Calu3 (cell line): ENCODE data around the gene SPTB. TPM values are rescaled to one million over a fixed set of nuclear protein-coding genes. Genes with fewer than 3 reads are reported as not detected.

Experiments used
- BruUV-seq: library from RNA; stranded (reverse); fragments of 400-500 nt; replicated peaks from 2 replicates; lab custom pipeline; 2021; lab: Mats Ljungman, UMichigan
- CTCF ChIA-PET: fragments of 300-600 bp; sonication (Branson Sonifier 250); formaldehyde crosslinking; loops from one replicate; lab custom pipeline; 2022; ENCODE audit warnings: antibody characterized with exemption; lab: Charles Lee
- DNase-seq: peaks from one replicate; pipeline ENCODE4 v3.0.0; 2022
- H3K27ac Mint-ChIP-seq: one replicate; pipeline ENCODE4 v1.8.0; 2022; ENCODE audit warnings: mixed read lengths; ENCODE audit not compliant: unreplicated experiment
- H3K27me3 Mint-ChIP-seq: one replicate; pipeline ENCODE4 v1.8.0; 2022; ENCODE audit warnings: mixed read lengths; ENCODE audit not compliant: unreplicated experiment
- H3K36me3 Mint-ChIP-seq: one replicate; pipeline ENCODE4 v1.8.0; 2022; ENCODE audit warnings: mild to moderate bottlenecking, moderate library complexity, mixed read lengths; ENCODE audit not compliant: insufficient read depth, unreplicated experiment
- H3K4me1 Mint-ChIP-seq: one replicate; pipeline ENCODE4 v1.8.0; 2022; ENCODE audit warnings: mild to moderate bottlenecking, low read depth, mixed read lengths; ENCODE audit not compliant: unreplicated experiment
- H3K4me3 Mint-ChIP-seq: one replicate; pipeline ENCODE4 v1.8.0; 2022; ENCODE audit warnings: mild to moderate bottlenecking, low read depth, moderate library complexity, mixed read lengths; ENCODE audit not compliant: unreplicated experiment
- H3K9me3 Mint-ChIP-seq: one replicate; pipeline ENCODE4 v1.8.0; 2022; ENCODE audit warnings: low read depth, mixed read lengths; ENCODE audit not compliant: unreplicated experiment
- intact Hi-C: fragments of 100-400 bp; cut with micrococcal nuclease; formaldehyde crosslinking; loops from one replicate; pipeline ENCODE4 v1.10.0; 2022; ENCODE audit not compliant: unreplicated experiment
- total RNA-seq: library from RNA; stranded (reverse); gene quantifications from 2 replicates; pipeline ENCODE4 v1.2.3, GENCODE V29; 2022
- TF ChIP-seq, protein P1 (sequence below): fragments of 200-600 bp; IDR thresholded peaks from one replicate; pipeline ENCODE4 v1.8.0; 2022; ENCODE audit warnings: antibody characterized with exemption; ENCODE audit not compliant: unreplicated experiment

SPTB gene
- total RNA-seq, 1 experiment from 2014 or later: not detected

DNA sequence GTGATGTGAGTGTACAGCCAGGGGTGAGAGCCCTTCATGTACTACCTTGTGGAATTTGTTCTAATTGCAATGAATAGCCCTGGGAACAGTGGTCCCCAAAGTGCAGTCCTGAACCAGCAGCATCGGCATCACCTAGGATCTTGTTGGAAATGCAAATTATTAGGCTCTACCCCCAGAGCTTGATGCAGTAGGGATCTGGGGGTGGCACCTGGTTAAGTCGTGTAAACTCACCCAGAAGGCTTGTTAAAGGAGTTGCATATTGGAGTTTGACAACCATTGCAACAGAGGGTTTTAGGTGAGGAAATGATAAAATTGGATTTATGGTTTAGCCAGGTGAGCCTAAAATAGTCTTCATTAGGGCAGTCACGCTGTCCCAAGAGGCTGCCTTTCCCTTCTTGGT lies 102.2 kb downstream of the SPTB start:
- CTCF ChIA-PET: no interaction called here
- Mint-ChIP-seq H3K36me3 (no peaks in the 10 kb centered on the region), H3K27ac (no peak overlapping the region), H3K9me3 (no peaks in the 10 kb centered on the region), H3K4me3 (no peak overlapping the region), H3K4me1 (no peaks in the 10 kb centered on the region), H3K27me3 (peaks cover 64% of the 10 kb centered on the region)
- no peak for DNase-seq
- no TSS peak for BruUV-seq
- intact Hi-C loops: no loop called here
- TF ChIP-seq, protein P1, sequence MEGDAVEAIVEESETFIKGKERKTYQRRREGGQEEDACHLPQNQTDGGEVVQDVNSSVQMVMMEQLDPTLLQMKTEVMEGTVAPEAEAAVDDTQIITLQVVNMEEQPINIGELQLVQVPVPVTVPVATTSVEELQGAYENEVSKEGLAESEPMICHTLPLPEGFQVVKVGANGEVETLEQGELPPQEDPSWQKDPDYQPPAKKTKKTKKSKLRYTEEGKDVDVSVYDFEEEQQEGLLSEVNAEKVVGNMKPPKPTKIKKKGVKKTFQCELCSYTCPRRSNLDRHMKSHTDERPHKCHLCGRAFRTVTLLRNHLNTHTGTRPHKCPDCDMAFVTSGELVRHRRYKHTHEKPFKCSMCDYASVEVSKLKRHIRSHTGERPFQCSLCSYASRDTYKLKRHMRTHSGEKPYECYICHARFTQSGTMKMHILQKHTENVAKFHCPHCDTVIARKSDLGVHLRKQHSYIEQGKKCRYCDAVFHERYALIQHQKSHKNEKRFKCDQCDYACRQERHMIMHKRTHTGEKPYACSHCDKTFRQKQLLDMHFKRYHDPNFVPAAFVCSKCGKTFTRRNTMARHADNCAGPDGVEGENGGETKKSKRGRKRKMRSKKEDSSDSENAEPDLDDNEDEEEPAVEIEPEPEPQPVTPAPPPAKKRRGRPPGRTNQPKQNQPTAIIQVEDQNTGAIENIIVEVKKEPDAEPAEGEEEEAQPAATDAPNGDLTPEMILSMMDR: no peak

DNA sequence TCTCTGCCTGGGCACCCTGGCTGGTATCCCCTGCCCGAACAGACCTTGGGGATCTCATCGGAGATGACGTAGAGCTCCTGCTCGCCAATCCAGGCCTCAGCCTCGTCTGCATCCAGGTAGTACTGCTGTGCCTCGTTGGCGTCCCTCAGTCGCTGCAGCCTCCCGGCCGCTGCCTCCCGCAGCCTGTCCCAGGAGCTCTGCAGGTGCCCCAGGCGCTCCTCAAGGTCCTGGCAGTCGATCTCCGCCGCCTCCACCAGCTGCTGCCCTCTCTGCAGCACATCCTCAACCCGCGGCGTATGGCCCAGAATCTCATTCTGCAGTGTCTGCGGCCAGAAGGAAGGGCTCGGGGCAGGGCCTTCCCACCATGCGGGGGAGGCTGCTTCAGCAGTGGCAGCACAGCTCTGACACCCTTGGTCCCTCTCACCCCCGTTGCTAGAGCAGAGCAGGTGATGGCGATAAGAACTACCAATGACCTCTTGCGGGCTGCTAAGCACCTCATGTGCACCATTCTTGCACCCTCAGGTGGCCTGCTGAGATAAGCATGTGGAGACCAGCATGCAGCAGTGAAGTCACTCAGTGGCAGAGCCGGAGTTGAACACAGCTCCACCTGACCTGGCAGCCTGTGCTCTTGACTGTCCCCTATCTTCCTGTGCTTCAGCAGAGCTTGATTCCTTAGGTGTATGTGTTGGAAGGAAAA lies 104.5 kb downstream of the SPTB start:
- no TSS peak for BruUV-seq
- H3K9me3 Mint-ChIP-seq: no peaks in the 10 kb centered on the region
- H3K27me3 Mint-ChIP-seq: peaks cover 64% of the 10 kb centered on the region
- DNase-seq: no peak
- H3K36me3 Mint-ChIP-seq: no peaks in the 10 kb centered on the region
- CTCF ChIA-PET: no interaction called here
- TF ChIP-seq, protein P1: no peak
- H3K4me1 Mint-ChIP-seq: no peaks in the 10 kb centered on the region
- intact Hi-C loops: no loop called here
- H3K27ac Mint-ChIP-seq: no peak overlapping the region
- no peak overlapping the region for H3K4me3 Mint-ChIP-seq

DNA sequence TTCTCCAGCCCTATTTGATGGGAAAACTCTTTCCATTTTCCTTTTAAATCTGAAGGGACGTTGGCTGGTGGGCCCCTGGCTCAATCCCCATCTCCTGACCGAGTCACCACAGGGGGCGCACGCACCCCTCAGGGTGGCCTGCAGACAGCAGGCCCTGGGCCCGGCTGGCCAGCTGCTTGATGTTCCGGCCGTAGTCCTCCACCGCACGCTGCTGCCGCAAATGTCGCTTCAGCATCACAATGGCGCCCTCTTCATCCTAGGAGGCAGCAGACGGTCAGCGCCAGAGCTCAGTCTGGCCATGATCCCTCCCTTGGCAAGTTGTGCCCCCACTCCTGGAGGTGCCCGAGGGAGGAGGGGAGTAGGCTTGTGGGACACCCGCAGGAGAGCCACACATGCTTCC lies 105.4 kb downstream of the SPTB start:
- Mint-ChIP-seq H3K36me3 (no peaks in the 10 kb centered on the region), H3K27ac (no peak overlapping the region), H3K9me3 (no peaks in the 10 kb centered on the region), H3K27me3 (peaks cover 64% of the 10 kb centered on the region), H3K4me1 (no peaks in the 10 kb centered on the region), H3K4me3 (no peak overlapping the region)
- TF ChIP-seq, protein P1: no peak
- DNase-seq: no peak
- no TSS peak for BruUV-seq
- intact Hi-C loops: no loop called here
- CTCF ChIA-PET: interaction anchor here (1.0 kb wide), 1 partner anchor 55 kb away, joined by 3 read pairs; no protein-coding TSS in a partner anchor

DNA sequence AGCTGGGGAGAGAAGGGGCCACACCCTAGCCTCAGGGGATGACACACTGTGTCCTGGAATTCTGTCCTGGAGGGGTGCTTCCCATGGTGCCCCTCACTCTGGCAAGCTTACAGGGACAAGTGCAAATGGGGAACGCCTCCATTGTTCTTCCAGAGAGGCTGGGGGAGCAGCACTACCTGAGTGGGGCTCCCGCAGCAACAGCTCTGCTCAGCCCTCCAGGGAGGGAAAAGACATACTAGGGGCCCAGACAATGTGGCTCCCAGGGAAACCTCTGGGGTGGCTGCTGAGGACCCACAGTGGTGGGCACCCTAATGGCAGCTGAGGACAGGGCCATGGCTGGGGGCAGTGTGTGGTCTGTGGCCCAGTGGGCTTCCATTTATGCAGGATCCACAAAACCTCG lies 106.1 kb downstream of the SPTB start:
- BruUV-seq: no TSS peak
- Mint-ChIP-seq H3K36me3 (no peaks in the 10 kb centered on the region), H3K4me3 (no peak overlapping the region), H3K27ac (no peak overlapping the region), H3K9me3 (no peaks in the 10 kb centered on the region), H3K27me3 (peaks cover 68% of the 10 kb centered on the region), H3K4me1 (no peaks in the 10 kb centered on the region)
- CTCF ChIA-PET: interaction anchor here (1.0 kb wide), 1 partner anchor 56 kb away, joined by 3 read pairs; no protein-coding TSS in a partner anchor
- DNase-seq: no peak
- intact Hi-C loops: no loop called here
- TF ChIP-seq, protein P1: no peak
